ENCODE results near the gene ASAP3.

DNA sequence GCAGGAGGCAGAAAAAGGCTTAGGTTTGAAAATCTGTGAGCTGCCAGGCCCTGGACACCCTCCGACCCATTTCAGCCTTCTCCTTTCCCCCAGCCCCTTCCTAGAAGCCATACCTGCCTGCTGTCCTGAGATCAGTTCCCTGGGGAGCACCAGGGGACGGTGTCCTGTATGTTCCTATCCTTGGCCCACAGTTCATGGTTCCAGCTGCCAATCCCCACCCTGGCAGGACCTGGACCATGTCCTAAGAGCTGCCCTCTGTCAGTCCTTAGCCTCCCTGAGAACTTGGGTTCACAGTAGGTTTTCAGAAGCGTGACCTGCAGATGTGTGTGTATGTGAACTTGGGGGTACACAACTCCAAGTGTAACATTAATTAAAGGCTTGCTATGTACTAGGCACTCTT, 63.2 kb downstream of the ASAP3 start:
- TF ChIP-seq POLR2A (IDR thresholded peaks at IDR 0.05) (no peak), CTCF (IDR thresholded peaks at IDR 0.05) (no peak)

Data from thyroid gland (tissue), 4 donors.